GM19023 (cell line): ENCODE measurements around the gene UBE2H.
"Not testable (repeated sequence)": the region's sequence is repeated elsewhere in the genome, so short reads cannot be mapped to it uniquely, and the experiment has no call there.

Source experiments
- ATAC-seq: cut with Tn5 transposase; IDR thresholded peaks from one replicate; pipeline ENCODE4 v1.9.1; 2021; ENCODE audit warnings: mild to moderate bottlenecking, moderate library complexity; ENCODE audit not compliant: unreplicated experiment

The UBE2H gene

DNA sequence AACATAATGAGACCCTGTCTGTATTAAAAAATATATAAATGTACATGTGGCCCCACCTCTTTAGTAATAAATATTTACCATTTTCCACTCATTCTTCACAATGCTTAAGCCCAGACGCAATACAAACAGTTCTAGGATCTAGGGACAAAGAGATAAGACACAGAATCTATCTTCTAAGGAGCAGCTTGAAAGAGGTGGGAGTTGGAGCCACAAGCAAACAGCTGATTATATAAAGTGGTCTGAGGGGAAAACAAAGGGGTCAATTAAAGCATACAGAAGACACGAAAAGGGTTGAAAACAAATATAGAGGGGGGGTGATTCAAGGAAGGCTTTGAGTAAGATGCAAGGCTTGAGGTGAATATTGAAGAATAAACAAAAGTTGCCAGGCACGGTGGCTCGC is 43.1 kb downstream of the UBE2H start:
- no peak for ATAC-seq

DNA sequence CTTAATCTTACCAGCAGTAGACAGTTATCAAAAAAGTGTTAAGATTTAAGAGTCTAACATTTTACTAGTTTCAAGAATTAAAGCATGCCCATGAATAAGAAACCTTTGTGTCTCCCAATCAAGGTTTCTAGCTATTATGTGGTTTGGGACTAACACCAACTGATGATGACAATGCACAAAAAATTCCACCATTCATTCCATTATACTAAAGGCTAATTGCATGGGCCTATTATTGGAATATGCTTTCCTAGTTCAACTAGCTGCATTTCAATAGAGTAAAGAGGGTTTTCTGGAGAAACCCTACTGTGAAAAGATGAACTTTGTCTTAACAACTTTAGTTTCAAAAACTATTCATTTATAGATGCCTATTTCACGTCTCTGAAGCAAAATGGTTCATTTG is 44.6 kb downstream of the UBE2H start:
- ATAC-seq: no peak

DNA sequence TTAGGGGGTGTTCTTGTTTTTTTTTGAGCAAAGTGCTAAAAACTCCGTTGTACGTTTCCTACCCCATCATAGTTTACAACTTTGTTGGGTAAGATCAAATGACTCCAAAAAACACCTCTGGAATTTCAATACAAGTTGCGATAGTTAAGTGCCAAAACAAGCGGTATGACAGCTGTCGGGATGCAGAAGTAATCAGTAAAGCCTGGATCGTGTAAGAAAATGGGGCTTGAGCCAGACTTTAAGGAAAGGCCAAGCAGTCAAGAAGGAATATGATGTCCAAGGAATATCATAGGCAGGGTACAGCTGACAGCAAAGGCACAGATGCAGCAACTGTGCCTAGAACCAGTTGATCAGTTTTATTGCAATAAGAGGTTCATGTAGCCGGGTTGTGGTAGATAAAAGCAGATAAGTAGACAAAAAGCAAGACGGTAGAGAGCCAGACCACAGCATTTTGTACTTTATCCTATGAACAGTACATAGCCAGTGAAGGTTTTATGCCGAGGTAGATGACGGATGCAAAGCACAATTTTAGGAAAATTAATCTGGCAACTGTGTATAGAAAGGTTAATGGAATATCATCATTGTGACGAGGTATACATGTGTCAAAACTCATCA is 45.5 kb downstream of the UBE2H start:
- no peak for ATAC-seq

DNA sequence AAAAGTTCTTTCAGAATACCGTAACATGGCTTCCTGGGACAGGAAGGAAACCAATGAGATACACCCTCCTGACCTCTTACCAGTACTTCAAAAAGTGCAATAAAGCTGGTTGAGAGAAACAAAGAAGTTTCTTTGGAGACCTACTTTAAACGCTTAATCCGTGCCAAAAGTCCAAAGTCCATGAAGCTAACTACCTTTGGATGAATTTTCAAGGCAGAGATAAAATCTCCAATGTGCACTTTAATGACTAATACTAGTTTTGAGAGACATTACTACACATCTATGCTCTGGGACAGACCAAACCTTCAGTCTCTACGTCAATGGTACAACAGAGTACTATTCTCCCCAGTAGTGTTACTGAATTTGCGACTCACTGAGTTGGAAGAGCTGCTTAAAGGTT is 46.1 kb downstream of the UBE2H start:
- no peak for ATAC-seq

DNA sequence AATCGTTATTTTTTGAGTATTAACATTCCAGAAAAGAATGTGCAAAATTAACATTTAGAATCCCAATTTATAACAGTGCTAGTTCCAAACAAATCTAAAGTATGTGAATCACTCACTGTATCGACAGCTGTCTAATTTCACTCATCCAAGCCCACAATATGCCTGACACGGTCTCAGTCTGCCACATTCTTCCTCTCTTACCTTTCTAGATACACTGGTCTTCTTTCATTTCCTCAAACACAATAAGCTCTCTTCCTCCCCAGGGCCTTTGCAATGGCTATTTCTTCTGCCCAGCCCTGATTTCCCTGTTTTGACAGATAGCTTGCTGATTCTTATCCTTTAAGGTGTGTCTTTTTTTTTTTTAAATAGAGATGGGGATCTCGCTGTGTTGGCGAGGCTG is 48.8 kb downstream of the UBE2H start:
- no peak for ATAC-seq

DNA sequence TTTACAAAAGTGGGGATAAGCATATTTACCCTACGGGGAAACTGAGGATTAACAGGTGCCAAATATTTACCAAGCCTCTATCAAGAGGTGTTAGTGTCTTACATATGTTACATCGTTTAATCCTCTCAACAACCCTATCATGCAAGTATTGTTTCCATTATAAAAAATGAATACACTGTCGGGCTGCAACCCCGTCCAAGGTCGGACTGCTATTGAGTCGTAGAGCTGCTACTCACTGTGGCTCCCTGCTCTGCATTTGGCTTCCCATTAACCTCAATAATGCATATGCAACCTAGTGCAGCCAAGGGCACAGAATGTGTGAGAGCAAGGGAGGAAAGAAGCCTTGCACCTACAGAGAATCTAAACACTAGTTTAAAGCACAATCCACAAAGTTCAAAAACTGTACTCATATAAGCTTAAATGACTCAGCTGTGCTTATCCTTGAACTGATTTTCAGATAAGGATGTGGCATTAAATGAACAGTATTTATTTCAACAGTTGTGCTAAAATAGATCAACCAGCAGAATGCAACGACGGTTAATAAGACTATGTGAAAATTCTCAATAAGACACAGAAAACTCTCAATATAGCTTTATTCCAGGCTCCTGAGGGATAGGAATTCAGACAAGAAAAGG is 49.9 kb downstream of the UBE2H start:
- no peak for ATAC-seq

DNA sequence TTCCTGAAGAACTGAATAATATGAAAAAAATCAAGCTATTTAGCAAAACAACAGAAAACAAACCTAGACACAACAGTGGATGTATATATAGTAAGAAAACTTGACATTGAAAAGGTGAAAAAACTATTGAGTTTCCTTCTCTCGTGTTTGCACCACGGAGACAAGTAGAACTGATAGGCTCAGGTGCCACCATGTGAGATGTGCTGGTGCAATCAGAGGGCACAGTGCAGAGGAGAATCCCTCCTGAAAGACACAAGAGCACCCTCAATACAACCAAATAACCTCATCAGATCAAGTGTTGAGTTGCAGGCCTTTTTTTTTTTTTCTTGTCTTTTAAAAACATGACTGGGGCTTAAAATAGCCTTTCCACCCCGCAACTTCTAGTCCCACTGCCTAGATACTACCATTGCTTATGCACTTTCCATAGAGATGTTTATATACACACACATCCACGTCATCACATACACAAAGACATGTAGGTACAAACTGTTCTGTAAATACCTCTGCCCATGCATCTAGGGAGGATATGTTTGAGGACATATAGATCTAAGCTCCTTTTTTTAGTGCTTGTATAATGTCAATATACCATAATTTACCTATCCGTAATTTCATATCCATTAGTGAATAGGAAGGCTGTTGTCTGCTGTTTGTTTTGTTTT is 54.1 kb downstream of the UBE2H start:
- no peak for ATAC-seq

DNA sequence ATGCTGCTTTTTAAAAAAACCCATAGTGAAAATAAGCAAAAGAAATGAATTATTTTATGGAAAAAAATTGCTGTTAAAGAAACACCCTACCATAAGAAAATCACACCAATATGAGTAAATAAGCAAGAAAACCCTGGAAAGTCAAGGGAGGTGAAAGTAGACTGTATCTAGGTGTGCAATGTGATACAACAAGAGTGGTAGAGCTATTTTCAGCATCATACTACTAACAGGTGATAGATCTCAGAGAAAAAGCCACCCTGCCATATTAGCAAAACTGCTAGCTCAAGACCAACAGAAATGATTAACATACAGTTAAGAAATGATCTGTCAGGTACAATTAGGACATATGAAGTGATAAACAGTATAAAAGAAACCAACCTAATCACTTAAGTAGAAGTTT is 54.8 kb downstream of the UBE2H start:
- ATAC-seq: no peak

DNA sequence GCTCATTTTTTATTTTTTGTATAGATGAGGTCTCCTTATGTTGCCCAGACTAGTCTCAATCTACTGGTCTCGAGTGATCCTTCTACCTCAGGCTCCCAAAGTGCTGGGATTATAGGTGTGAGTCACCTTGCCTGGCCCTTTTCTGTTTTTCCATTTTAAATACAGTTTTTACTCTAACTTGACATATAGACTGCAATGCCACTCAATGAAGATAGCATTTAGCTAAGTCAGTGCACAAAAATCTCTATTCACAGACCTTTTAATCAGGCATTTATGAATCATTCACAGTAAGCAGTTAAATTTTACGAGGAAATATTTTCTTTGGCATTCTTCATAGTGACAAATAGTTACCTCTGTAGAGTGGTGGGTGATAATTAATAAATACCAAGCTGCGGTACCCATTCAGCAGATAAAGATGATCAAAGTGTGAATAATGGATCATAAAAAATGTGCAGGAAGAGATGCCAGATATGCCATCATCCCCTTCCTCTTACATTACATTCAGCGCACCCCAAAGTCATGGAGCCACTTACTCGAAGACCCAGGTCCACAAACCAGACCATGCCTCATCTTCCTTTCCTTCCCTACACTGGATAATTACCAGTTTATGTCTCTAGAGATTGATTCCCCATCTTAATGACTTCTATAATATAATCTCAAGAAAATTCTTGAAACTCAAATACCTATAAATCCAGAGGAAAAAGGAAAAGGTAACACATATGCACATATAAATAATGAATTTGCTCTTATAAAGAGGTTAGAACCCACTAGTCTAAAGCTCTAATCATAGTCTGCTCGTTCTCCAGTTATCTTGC is 56.0 kb downstream of the UBE2H start:
- no peak for ATAC-seq

DNA sequence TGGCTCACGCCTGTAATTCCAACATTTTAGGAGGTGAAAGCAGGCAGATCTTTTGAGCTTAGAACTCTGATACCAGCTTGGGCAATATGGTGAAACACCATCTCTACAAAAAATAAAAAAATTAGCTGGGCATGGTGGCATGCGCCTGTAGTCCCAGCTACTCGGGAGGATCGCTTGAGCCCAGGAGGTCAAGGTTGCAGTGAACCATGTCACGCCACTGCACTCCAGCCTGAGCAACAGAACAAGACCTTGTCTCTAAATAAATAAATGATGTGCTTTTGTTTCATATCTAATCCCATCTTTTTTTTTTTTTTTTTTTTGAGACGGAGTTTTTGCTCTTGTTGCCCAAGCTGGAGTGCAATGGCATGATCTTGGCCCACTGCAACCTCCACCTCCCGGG is 58.6 kb downstream of the UBE2H start:
- not testable (repeated sequence) for ATAC-seq

DNA sequence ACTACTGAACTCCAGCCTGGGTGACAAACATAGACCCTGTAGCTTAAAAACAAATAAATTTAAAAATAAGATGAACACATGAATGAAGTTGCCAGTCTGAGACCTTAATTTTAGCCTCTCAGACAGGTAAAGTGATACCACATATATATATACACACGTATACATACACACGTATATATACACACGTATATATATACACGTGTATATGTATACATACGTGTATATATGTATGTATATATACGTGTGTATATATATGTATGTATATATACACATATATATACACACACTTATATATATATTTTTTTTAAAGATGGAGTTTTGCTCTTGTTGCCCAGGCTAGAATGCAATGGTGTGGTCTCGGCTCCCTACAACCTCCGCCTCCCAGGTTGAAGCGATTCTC is 62.7 kb downstream of the UBE2H start:
- no peak for ATAC-seq

DNA sequence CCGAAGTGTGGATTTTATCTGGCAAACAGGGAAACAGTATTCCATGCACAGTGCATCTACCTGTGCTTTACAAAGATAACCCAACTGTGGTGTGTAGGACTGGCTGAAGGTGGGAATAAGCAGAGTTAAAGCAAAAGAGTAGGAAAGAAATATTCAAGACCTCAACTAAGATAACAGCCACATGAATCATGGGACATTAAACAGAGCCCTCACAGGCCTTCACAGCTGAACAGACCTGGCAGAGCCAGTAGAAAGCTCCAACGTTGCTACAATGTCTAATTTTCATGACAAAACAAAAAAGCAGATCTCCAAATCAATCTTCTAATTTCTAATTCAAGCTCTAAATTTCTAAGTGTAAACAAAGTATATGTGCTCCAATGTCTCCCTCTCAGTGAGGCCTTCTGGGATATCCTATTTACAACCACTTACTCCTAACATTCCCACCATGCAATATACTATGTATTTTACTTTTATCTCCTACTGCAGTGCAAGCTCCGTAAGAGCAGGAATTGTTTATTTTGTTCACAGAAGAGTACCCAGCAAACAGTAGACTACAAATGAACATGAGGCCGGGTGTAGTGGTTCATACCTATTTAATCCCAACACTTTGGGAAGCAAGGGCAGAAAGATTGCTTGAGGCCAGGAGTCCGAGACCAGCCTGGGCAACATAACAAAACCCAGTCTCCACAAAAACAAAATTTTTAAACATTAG is 63.5 kb downstream of the UBE2H start:
- ATAC-seq: no peak

DNA sequence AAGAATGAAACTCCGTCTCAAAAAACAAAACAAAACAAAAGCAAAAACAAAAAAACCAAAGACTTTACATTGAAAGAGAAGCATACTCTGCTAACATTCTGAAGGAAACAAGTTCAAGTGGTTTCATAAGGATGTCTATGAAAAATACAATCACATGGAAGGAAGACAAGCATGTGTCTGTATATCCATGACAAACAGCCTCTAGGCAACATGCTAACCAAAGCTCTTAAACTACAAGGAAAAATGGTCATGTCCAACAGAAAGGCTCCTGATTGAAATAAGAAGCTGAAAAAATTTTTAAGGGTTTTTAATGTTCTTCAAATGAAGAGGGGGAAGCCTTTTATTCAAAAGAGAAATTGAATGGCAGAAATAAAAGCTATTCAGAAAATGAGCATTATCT is 64.9 kb downstream of the UBE2H start:
- no peak for ATAC-seq

DNA sequence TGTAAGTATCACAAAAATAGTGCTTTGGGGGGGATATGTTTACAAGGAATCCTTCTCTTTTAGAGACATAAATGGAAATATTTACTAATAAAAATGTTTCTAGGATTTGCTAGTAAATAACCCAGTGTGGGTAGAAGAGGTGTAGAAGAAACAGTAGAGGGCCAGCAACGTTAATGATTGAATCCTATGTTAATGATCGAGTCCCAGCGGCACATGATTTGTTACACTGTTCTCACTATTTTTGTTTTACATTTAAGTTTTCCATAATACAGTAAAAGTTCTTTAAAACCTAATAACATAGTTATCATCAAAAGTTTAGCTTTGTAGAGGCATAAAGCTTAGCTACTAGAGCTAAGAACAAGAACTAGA is 66.0 kb downstream of the UBE2H start:
- no peak for ATAC-seq

DNA sequence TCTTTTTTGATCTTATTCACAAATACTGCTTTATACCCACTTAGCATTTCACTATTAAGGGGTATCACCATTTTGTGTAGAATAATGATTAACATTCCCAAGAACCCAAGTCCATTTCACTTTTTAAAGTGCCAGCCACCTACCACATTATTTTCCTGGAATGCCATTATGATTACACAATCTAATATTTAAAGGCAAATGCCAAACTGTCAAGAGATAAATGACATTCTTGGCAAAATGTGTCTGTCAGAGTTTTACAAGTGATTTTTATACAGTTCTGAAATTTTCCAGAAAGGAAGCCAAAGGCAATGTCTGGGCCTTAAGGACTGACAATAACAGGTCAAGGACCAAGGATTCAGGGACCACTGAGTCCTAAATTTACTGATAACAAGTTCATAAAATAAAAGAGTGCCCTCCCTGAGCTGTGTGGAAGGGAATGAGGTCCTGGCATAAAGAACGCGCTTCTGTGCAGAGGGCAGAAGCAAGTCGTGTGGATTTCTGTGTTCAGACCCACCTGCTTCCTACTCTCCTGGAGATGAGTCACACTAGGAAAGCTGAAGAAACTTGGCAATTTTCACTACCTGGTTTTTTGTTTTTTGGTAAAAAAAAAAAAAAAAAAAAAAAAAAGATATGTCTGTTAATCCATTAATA is 66.5 kb downstream of the UBE2H start:
- ATAC-seq: no peak

DNA sequence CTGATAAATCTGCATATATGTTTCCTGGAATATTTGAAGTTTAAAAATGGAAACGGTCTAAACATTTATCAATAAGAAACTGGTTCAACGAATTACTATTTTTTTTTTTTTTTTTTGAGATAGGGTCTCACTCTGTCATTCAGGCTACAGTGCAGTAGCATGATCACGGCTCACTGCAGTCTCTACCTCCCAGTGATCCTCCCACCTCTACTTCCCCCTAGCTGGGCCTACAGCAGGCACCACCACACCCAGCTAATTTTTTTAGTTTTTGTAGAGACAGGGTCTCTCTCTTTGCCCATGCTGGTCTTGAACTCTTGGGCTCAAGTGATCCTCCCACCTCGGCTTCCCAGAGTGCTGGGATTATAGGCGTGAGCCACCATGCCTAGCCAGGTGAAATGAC is 68.3 kb downstream of the UBE2H start:
- no peak for ATAC-seq

DNA sequence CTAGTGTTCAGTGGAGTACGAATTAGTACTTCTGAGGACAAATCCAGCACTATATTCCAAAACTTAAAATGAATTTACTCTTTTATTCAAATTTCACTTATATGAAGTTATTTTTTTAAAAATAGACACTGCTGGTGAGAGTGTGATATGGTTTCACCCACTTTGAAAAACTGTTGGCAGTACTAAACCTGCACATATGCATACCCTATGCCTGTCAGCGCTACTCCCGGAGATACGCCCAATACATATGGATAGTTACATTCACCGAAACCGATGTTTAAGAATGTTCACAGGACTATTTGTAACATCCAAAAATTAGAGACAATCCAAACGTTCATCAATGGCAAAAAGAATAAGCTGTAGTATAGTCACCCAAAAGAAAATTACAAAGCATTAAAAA is 69.6 kb downstream of the UBE2H start:
- no peak for ATAC-seq

DNA sequence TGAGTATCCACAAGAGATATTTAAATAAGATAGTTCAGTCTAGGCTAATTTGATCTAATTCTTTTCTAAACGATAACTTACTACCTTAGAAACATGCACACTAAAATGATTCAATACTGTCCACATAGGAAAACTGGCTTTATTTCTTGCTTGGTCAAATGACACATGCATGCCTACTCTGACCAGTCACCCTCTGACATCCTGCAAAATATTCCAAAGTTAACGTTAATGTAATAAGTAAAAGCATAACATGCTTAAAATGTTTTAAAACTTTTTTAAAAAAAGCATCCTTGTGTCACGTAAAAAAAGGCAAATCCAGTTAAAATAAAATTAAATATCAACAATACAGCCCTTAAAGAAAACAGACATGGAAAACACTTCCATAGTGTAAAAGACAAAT is 70.2 kb downstream of the UBE2H start:
- no peak for ATAC-seq

DNA sequence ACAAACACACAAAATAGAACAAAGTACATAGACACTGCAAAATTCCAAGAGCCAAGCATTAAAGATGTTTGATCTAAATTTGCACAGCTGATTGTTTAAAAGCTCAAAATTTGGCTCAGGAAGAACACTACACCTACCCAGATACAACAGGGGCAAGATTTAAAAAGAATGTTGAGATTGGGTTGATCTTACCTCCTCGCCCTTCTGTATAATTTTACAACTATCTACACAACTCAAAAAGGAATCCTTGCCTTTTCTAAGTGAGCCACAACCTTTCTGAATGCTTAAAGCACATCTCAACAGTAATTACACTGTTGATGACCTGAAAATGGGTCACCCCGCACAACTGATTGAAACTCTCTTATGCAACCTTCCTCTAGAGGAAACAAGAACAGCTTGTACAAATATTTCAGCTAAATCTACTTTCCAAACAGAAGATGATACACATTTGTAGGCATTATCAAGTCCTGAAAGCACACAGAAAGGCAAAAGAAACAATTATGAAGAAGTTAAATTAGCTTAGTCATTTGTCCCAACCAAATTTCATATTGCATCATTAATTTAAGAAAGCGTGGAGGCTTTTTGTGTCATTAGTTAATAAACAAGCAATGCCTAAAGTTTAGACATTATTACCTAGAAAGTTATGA is 75.5 kb downstream of the UBE2H start:
- no peak for ATAC-seq

DNA sequence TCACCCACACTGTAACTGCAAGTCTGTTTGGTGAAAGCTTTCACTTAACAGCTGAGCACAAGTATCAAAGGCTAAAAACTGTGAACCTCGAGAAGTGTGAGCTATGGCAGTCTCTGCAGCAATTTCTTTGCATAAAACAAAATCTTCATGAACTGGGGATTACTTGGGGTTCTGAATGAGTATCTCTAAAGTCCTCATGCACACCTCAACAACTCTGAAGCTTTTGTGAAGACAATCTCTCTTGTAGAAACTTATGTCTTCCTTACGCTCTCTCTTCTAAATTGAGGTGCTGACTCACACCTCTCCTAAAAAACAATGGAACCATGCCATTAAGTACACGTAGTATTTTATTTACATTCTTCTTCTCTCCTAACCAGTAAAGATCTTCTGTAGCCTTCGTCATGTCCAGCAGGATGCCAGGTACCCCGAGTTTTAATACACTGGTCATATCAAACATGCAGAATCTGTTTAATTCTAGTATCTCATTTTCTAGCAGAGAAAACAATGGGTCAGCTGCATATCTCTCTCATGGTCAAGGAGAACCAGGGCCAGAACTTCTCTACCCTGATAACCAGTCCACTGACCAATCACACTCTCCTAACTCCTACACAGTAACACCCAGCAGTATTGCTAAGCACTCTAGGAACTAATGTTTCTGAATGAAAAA is 76.9 kb downstream of the UBE2H start:
- ATAC-seq: no peak
